Ascending aorta (tissue), 2 donors: Measurements from ENCODE around the gene CTIF. TPM values are rescaled to one million over a fixed set of nuclear protein-coding genes. Genes with fewer than 3 reads are reported as not detected.

Source experiments
- DNase-seq, 2 donors: peaks; one replicate each; pipeline ENCODE4 v3.0.0-alpha.2; 2019; ENCODE audit warnings: low spot score in 2 of 2
- H3K27ac ChIP-seq, 2 donors: fragments of 200-600 bp; sonication (generic); one replicate each; pipeline ENCODE4 v1.5.1; 2016 to 2017; ENCODE audit warnings: mild to moderate bottlenecking in 1 of 2
- H3K27me3 ChIP-seq: fragments of 200-600 bp; sonication (generic); one replicate; pipeline ENCODE4 v1.5.1; 2017
- H3K36me3 ChIP-seq, 2 donors: fragments of 200-600 bp; sonication (generic); one replicate each; pipeline ENCODE4 v1.5.1; 2016
- H3K4me1 ChIP-seq, 2 donors: fragments of 200-600 bp; sonication (generic); one replicate each; pipeline ENCODE4 v1.5.1; 2016 to 2017; ENCODE audit warnings: mild to moderate bottlenecking in 1 of 2
- H3K4me3 ChIP-seq, 2 donors: fragments of 200-600 bp; sonication (generic); one replicate each; pipeline ENCODE4 v1.5.1; 2016 to 2017; ENCODE audit warnings: mild to moderate bottlenecking in 1 of 2
- H3K9me3 ChIP-seq, 2 donors: fragments of 200-600 bp; sonication (generic); one replicate each; pipeline ENCODE4 v1.5.1; 2016
- CTCF ChIP-seq, 3 experiments: fragments of 200-600 bp in 2 of 3; fragments of 450-650 bp in 1 of 3; sonication (generic) in 2 of 3; IDR thresholded peaks; one replicate each; pipeline ENCODE4 v1.5.1; 2016 to 2019; ENCODE audit warnings: antibody characterized with exemption in 3 of 3, mild to moderate bottlenecking in 1 of 3, moderate library complexity in 1 of 3
- intact Hi-C: fragments of 100-400 bp; cut with DNase I; formaldehyde crosslinking; loops from one replicate; pipeline ENCODE4 v1.15.1; 2023
- total RNA-seq: library from RNA; depleted of rRNA; stranded (reverse); fragments of >200 nt; gene quantifications from one replicate; pipeline ENCODE4 v1.1.0, GENCODE V29; 2016

Gene CTIF
- total RNA-seq, 1 donor from 2014 or later, result 55.3 TPM

- H3K36me3 ChIP-seq, result peaks cover 13 to 18% of the 10 kb centered on the region in 2 donors
- H3K9me3 ChIP-seq, result no peaks in the 10 kb centered on the region
- H3K4me1 ChIP-seq, result peaks cover 23 to 54% of the 10 kb centered on the region in 2 donors
- H3K27ac ChIP-seq, result peak overlapping the region; percentile 89
- H3K27me3 ChIP-seq, result no peaks in the 10 kb centered on the region
- TF ChIP-seq CTCF (IDR thresholded peaks at IDR 0.05), result no peak
- no peak overlapping the region for H3K4me3 ChIP-seq
- no peak for DNase-seq
- intact Hi-C loops, result no loop called here
Measured at GRCh38 chr18:48615566-48616401, 77.0 kb downstream of the CTIF start.

GRCh38 chr18:48616484-48617255, 77.8 kb downstream of the CTIF start:
- intact Hi-C loops, result no loop called here

GRCh38 chr18:48617844-48618497, 79.1 kb downstream of the CTIF start:
- H3K4me1 ChIP-seq, result peaks cover 18 to 46% of the 10 kb centered on the region in 2 donors
- TF ChIP-seq CTCF (IDR thresholded peaks at IDR 0.05), result no peak
- H3K27ac ChIP-seq, result peak overlapping the region; percentile 9 to 89
- peaks cover 19% of the 10 kb centered on the region in 2 donors for H3K36me3 ChIP-seq
- no peaks in the 10 kb centered on the region for H3K9me3 ChIP-seq
- intact Hi-C loops, result no loop called here
- H3K4me3 ChIP-seq, result no peak overlapping the region
- no peaks in the 10 kb centered on the region for H3K27me3 ChIP-seq
- no peak for DNase-seq

More at GRCh38 chr18:48616484-48617255, 77.8 kb downstream of the CTIF start:
- TF ChIP-seq CTCF (IDR thresholded peaks at IDR 0.05), result no peak
- no peak for DNase-seq
- Histone ChIP-seq H3K27me3 (no peaks in the 10 kb centered on the region), H3K36me3 (peaks cover 19% of the 10 kb centered on the region in 2 donors), H3K27ac (peak overlapping the region; percentile 4 to 89), H3K4me3 (no peak overlapping the region), H3K9me3 (no peaks in the 10 kb centered on the region), H3K4me1 (peaks cover 19 to 48% of the 10 kb centered on the region in 2 donors)

- Histone ChIP-seq H3K27ac (peak overlapping the region in 1 of 2 donors; percentile 24), H3K4me3 (no peak overlapping the region), H3K9me3 (no peaks in the 10 kb centered on the region), H3K4me1 (peaks cover 21 to 45% of the 10 kb centered on the region in 2 donors), H3K36me3 (peaks cover 19% of the 10 kb centered on the region in 2 donors), H3K27me3 (no peaks in the 10 kb centered on the region)
- DNase-seq, result no peak
- intact Hi-C loops, result no loop called here
- no peak for TF ChIP-seq CTCF (IDR thresholded peaks at IDR 0.05)
Measured at GRCh38 chr18:48619016-48619415, 80.2 kb downstream of the CTIF start.

GRCh38 chr18:48619501-48619900, 80.7 kb downstream of the CTIF start:
- intact Hi-C loops, result no loop called here
- H3K9me3 ChIP-seq, result no peaks in the 10 kb centered on the region
- H3K27ac ChIP-seq, result peak overlapping the region in 1 of 2 donors; percentile 24
- TF ChIP-seq CTCF (IDR thresholded peaks at IDR 0.05), result no peak
- no peaks in the 10 kb centered on the region for H3K27me3 ChIP-seq
- H3K4me3 ChIP-seq, result no peak overlapping the region
- peaks cover 19% of the 10 kb centered on the region in 2 donors for H3K36me3 ChIP-seq
- peaks cover 21 to 45% of the 10 kb centered on the region in 2 donors for H3K4me1 ChIP-seq
- no peak for DNase-seq
